ENCODE measurements around the gene ANGPTL4.
A peak's percentile ranks its signal among the peaks of the same experiment; 100 is the strongest.
"Not testable (repeated sequence)": the region's sequence is repeated elsewhere in the genome, so short reads cannot be mapped to it uniquely, and the experiment has no call there.

Gene ANGPTL4

GRCh38 chr19:8391198-8392016 is 27.5 kb downstream of the ANGPTL4 start:
- no peak for DNase-seq

GRCh38 chr19:8392017-8392591 is 28.1 kb downstream of the ANGPTL4 start:
- DNase-seq, result no peak

GRCh38 chr19:8393192-8393870 is 29.4 kb downstream of the ANGPTL4 start:
- no peak for DNase-seq

DNA sequence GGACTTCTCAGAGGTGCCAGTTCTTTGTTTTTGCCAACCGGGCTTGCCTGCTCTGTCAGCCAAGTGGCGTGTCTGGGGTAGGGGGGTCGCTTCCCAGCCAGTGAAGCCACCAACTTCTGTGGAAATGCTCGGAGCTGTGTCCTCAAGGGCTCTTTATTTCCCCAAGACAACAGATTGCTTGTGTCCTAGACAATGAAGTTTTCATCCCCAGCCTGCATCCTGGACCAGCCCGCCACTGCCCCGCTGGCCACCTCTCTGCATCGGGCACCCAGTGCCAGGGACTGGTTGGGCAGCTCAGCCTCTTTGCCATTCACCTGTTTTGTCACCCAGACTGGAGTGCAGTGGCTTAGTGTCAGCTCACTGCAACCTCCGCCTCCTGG is 29.9 kb downstream of the ANGPTL4 start:
- no peak for DNase-seq

DNA sequence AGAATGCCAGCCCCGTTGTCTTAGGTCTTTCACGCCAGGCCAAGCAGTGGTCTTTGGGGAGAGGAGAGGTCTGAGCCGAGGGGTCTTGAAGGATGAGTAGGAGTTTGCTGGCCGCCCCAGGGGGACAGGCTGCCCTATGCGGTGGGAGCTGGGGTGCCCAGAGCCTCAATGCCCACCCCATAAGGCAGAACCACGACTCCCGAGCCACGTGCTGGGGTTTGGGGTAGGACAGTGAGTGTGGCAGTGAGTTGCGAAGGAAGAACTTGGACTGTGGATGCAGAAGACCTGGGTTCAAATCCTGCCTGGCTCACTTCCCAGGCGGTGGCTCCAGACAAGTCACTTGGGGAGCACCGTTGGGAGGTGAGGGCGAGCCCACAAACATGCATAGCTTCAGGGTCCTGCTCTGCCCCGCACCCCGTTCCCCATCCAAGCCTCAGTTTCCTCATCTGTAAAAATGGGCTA is 31.7 kb downstream of the ANGPTL4 start:
- no peak for DNase-seq

DNA sequence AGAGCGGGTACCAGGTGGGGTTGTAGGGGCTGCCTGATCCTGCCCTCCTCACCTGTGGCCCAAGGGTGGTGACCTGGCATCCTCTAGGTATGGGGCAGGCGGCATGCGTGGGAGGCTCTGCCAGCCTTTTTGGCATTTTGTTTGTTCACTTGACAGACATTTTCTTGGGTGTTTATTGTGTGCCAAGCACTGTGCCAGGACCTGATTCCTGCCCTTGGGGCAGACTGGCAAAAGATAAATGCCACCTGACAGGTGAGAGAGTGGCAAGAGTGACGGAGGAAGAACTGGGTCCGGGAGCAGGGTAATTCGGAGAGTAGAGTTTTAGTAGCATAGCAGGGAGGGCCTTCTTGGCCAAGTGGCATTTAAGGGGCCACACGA is 32.2 kb downstream of the ANGPTL4 start:
- DNase-seq, result no peak

- DNase-seq, result no peak
Observed at GRCh38 chr19:8396563-8397203, 32.7 kb downstream of the ANGPTL4 start.

- DNase-seq, result no peak
Observed at GRCh38 chr19:8397271-8397670, 33.3 kb downstream of the ANGPTL4 start.

- DNase-seq, result no peak
Observed at GRCh38 chr19:8397746-8398310, 33.9 kb downstream of the ANGPTL4 start.

GRCh38 chr19:8398311-8398771 is 34.4 kb downstream of the ANGPTL4 start:
- DNase-seq, result no peak

DNA sequence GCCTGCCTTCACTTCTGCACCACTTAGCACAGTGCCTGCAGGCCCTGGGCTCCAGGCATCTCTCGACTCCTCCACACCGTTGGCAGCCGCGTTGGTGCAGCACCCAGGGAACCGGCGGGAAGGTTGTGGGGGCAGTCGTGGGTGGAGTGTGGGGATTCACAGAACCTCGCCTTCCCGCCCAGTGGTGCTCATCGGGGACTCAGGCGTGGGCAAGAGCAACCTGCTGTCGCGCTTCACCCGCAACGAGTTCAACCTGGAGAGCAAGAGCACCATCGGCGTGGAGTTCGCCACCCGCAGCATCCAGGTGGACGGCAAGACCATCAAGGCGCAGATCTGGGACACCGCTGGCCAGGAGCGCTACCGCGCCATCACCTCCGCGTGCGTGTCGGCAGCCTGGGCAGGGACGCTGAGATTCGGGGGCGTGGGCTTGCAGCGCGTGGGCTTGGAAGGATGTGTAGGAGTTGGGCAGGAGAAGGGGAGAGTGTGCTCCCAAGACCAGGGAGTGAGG is 35.8 kb downstream of the ANGPTL4 start:
- DNase-seq, result no peak

DNA sequence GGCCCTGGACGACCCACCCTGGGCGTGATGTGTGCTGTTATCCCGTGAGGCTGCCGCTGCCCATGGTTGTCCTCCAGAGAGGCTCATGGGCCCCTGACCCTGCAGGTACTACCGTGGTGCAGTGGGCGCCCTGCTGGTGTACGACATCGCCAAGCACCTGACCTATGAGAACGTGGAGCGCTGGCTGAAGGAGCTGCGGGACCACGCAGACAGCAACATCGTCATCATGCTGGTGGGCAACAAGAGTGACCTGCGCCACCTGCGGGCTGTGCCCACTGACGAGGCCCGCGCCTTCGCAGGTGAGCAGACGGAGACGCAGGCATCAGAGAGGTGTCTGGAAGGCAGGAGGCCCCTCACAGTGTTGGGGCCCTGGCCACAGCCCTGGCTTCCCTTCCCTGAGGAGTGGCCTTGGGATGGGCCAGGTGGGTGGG is 38.0 kb downstream of the ANGPTL4 start:
- DNase-seq, result no peak

GRCh38 chr19:8403098-8403819 is 39.3 kb downstream of the ANGPTL4 start:
- DNase-seq, result no peak

- DNase-seq, result no peak
Observed at GRCh38 chr19:8403820-8404109, 39.8 kb downstream of the ANGPTL4 start.

- DNase-seq, result no peak
Observed at GRCh38 chr19:8404391-8405151, 40.6 kb downstream of the ANGPTL4 start.

DNA sequence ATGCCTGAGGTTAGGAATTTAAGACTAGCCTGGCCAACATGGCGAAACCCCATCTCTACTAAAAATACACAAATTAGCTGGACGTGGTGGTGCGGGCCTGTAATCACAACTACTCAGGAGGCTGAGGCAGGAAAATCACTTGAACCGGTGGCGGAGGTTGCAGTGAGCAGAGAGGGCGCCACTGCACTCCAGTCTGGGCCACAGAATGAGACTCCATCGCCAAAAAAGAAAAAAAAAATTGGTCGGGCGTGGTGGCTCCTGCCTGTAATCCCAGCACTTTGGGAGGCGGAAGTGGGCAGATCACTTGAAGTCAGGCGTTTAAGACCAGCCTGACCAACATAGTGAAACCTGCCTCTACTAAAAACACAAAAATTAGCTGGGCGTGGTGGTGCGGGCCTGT is 46.8 kb downstream of the ANGPTL4 start:
- not testable (repeated sequence) for DNase-seq

GRCh38 chr19:8412783-8413628 is 49.1 kb downstream of the ANGPTL4 start, which contains the start of gene MARCHF2:
Gene MARCHF2 (plus strand): TSS chr19:8413305. CDS start chr19:8421841, 8,536 bp downstream.
- DNase-seq, result peak; percentile 89

GRCh38 chr19:8413629-8413995 is 49.7 kb downstream of the ANGPTL4 start:
- DNase-seq, result peak; percentile 30

- no peak for DNase-seq
Observed at GRCh38 chr19:8416796-8417195, 52.8 kb downstream of the ANGPTL4 start.

Measured in retina (tissue), 1 donor.